Gastroesophageal sphincter (tissue), 4 donors: ENCODE measurements around the gene RNF26. TPM values are rescaled to one million over a fixed set of nuclear protein-coding genes. Genes with fewer than 3 reads are reported as not detected.

ENCODE experiments used
- ATAC-seq: fragments of 150-250 bp; one replicate; pipeline ENCODE4 v1.9.1; 2016; ENCODE audit warnings: mild to moderate bottlenecking, moderate library complexity
- H3K27ac ChIP-seq, 4 donors: fragments of 200-600 bp; sonication (generic) in 3 of 4; 1 replicate in 3 of 4; 2 replicates in 1 of 4; pipeline ENCODE4 v1.5.1; 2016 to 2019
- H3K27me3 ChIP-seq: fragments of 200-600 bp; sonication (generic); one replicate; pipeline ENCODE4 v1.5.1; 2019
- H3K36me3 ChIP-seq, 2 donors: fragments of 200-600 bp; sonication (generic); one replicate each; pipeline ENCODE4 v1.5.1; 2019; ENCODE audit warnings: control low read depth in 1 of 2
- H3K4me1 ChIP-seq, 3 donors: fragments of 200-600 bp; sonication (generic); 1 replicate in 2 of 3; 2 replicates in 1 of 3; pipeline ENCODE4 v1.5.1; 2016 to 2019; ENCODE audit warnings: control low read depth in 2 of 3
- H3K4me3 ChIP-seq, 2 donors: fragments of 200-600 bp; sonication (generic); one replicate each; pipeline ENCODE4 v1.5.1; 2019; ENCODE audit warnings: mild to moderate bottlenecking in 1 of 2, moderate library complexity in 1 of 2
- H3K9me3 ChIP-seq, 3 donors: fragments of 200-600 bp; sonication (generic); one replicate each; pipeline ENCODE4 v1.5.1; 2017 to 2019; ENCODE audit warnings: control low read depth in 2 of 3
- CTCF ChIP-seq, 4 experiments: fragments of 200-600 bp in 2 of 4; fragments of 450-650 bp in 2 of 4; sonication (generic) in 1 of 4; IDR thresholded peaks; one replicate each; pipeline ENCODE4 v1.5.1; 2017 to 2019; ENCODE audit warnings: antibody characterized with exemption in 4 of 4, mild to moderate bottlenecking in 2 of 4, moderate library complexity in 2 of 4
- EP300 ChIP-seq: sonication (generic); formaldehyde crosslinking; IDR thresholded peaks from one replicate; pipeline ENCODE4 v1.6.1; 2017; ENCODE audit warnings: antibody characterized with exemption, mild to moderate bottlenecking
- POLR2A ChIP-seq, 2 donors: fragments of 450-650 bp; IDR thresholded peaks; one replicate each; pipeline ENCODE4 v1.6.1; 2017; ENCODE audit warnings: antibody characterized with exemption in 2 of 2, mild to moderate bottlenecking in 2 of 2, moderate library complexity in 1 of 2
- POLR2AphosphoS5 ChIP-seq: sonication (generic); formaldehyde crosslinking; IDR thresholded peaks from one replicate; pipeline ENCODE4 v1.6.1; 2017; ENCODE audit warnings: antibody characterized with exemption
- WGBS, 2 donors: methylation state at CpG; one replicate each; pipeline ENCODE4 v1.1.5; 2018; ENCODE audit warnings: low coverage in 1 of 2; 5-methylcytosine and 5-hydroxymethylcytosine counted together
- total RNA-seq, 4 donors: library from RNA; depleted of rRNA; stranded (reverse); fragments of >200 nt; gene quantifications; one replicate each; pipeline ENCODE4 v1.1.0, GENCODE V29; 2016

Gene RNF26
- 10 to 100 TPM; 13.0 to 39.6 (median 17.1) TPM for total RNA-seq

GRCh38 chr11:119334174-119334930 is at the start of gene RNF26:
Gene RNF26 (plus strand): TSS chr11:119334527. CDS start chr11:119335123, 596 bp downstream.
- peaks cover 0 to 54% (median 31%) of the 10 kb centered on the region in 3 donors for H3K4me1 ChIP-seq

GRCh38 chr11:119285431-119285830 is 48.9 kb upstream of the RNF26 start:
- Histone ChIP-seq H3K36me3 (peaks cover 0 to 55% of the 10 kb centered on the region in 2 donors), H3K27ac (no peak overlapping the region), H3K4me3 (no peak overlapping the region), H3K9me3 (no peaks in the 10 kb centered on the region), H3K27me3 (no peaks in the 10 kb centered on the region), H3K4me1 (peaks cover 0 to 25% (median 0%) of the 10 kb centered on the region in 3 donors)
- no peak for ATAC-seq
- TF ChIP-seq POLR2A (IDR thresholded peaks at IDR 0.05) (no peak), POLR2AphosphoS5 (no peak), EP300 (no peak), CTCF (IDR thresholded peaks at IDR 0.05) (no peak)
- 66 to 86% methylated on average over 3 to 8 of the region's 9 CpGs for WGBS, 2 donors

More at GRCh38 chr11:119334174-119334930, at the start of gene RNF26:
- 0% methylated on average over 4 to 9 of the region's 54 CpGs for WGBS, 2 donors
- peak within 1 kb of the TSS; percentile 62 to 94 (median 90) for H3K27ac ChIP-seq
- H3K9me3 ChIP-seq: no peaks in the 10 kb centered on the region
- ATAC-seq: peak; percentile 96
- H3K4me3 ChIP-seq: peak within 1 kb of the TSS; percentile 64 to 79
- peaks cover 0 to 19% of the 10 kb centered on the region in 2 donors for H3K36me3 ChIP-seq
- TF ChIP-seq CTCF (IDR thresholded peaks at IDR 0.05): no peak
- TF ChIP-seq POLR2AphosphoS5: peak; percentile 90
- TF ChIP-seq POLR2A (IDR thresholded peaks at IDR 0.05): peak; percentile 67 to 80
- H3K27me3 ChIP-seq: no peaks in the 10 kb centered on the region

GRCh38 chr11:119288219-119288618 is 46.1 kb upstream of the RNF26 start:
- peaks cover 0 to 25% (median 0%) of the 10 kb centered on the region in 3 donors for H3K4me1 ChIP-seq
- 60 to 84% methylated on average over 1 to 3 of the region's 3 CpGs for WGBS, 2 donors
- peaks cover 0 to 8% (median 0%) of the 10 kb centered on the region in 3 donors for H3K9me3 ChIP-seq
- no peaks in the 10 kb centered on the region for H3K27me3 ChIP-seq
- TF ChIP-seq EP300 (no peak), POLR2AphosphoS5 (no peak), POLR2A (IDR thresholded peaks at IDR 0.05) (no peak), CTCF (IDR thresholded peaks at IDR 0.05) (no peak)
- no peak overlapping the region for H3K4me3 ChIP-seq
- ATAC-seq: no peak
- peaks cover 0 to 56% of the 10 kb centered on the region in 2 donors for H3K36me3 ChIP-seq
- H3K27ac ChIP-seq: peak overlapping the region in 1 of 4 donors; percentile 25

GRCh38 chr11:119290894-119291497 is 43.3 kb upstream of the RNF26 start:
- WGBS, 2 donors: 96 to 100% methylated on average over 2 to 10 of the region's 10 CpGs
- Histone ChIP-seq H3K36me3 (peaks cover 0 to 54% of the 10 kb centered on the region in 2 donors), H3K9me3 (peaks cover 0 to 8% (median 0%) of the 10 kb centered on the region in 3 donors), H3K27me3 (no peaks in the 10 kb centered on the region), H3K4me3 (no peak overlapping the region), H3K4me1 (peaks cover 0 to 13% (median 0%) of the 10 kb centered on the region in 3 donors), H3K27ac (no peak overlapping the region)
- TF ChIP-seq CTCF (IDR thresholded peaks at IDR 0.05): no peak
- no peak for TF ChIP-seq POLR2AphosphoS5
- TF ChIP-seq POLR2A (IDR thresholded peaks at IDR 0.05): no peak
- no peak for TF ChIP-seq EP300
- no peak for ATAC-seq
